Measurements from ENCODE around the gene GTF3C2. TPM values are rescaled to one million over a fixed set of nuclear protein-coding genes. Genes with fewer than 3 reads are reported as not detected.
A peak's percentile ranks its signal among the peaks of the same experiment; 100 is the strongest.

GTF3C2 gene
- total and polyA plus RNA-seq, 2 of the 13 experiments (the other 11 are each of a cell fraction or from before 2014, with no cell fraction given), result 77.5 to 130 TPM

GRCh38 chr2:27370026-27370815, 13.7 kb upstream of the GTF3C2 start, which contains the start of the genes EIF2B4 and SNX17 (continued):
- peak; percentile 98 for TF ChIP-seq ARID4A (CRISPR knock-in tag; IDR thresholded peaks at IDR 0.05; ENCODE audit: borderline replicate concordance)
- no peak for TF ChIP-seq U2AF2 (IDR thresholded peaks at IDR 0.05; ENCODE audit: low read depth, low read length)
- TF ChIP-seq ZNF784 (CRISPR knock-in tag; IDR thresholded peaks at IDR 0.05; ENCODE audit: borderline replicate concordance), result peak; percentile 99
- TF ChIP-seq ZSCAN12 (CRISPR knock-in tag; IDR thresholded peaks at IDR 0.05), result peak; percentile 9; the same call in 1 of the 2 replicates
- TF ChIP-seq ZFX (CRISPR knock-in tag; IDR thresholded peaks at IDR 0.05; ENCODE audit: low read depth), result peak; percentile 99
- TF ChIP-seq PCBP1 (IDR thresholded peaks at IDR 0.05; ENCODE audit: borderline replicate concordance, low read depth, low read length), result peak; percentile 82; the same call in 1 of the 2 replicates
- no peak; the same call in 1 of the 2 replicates for TF ChIP-seq ZNF570 (CRISPR knock-in tag; IDR thresholded peaks at IDR 0.05; ENCODE audit: borderline replicate concordance)
- 0 out of 2 replicates have a peak, but pooled peaks have one; percentile 76 for TF ChIP-seq ZNF33B (CRISPR knock-in tag; IDR thresholded peaks at IDR 0.05)
- TF ChIP-seq ETS1 (CRISPR knock-in tag; IDR thresholded peaks at IDR 0.05), result peak; percentile 75; the same call in 1 of the 2 replicates
- TF ChIP-seq ZBTB3 (CRISPR knock-in tag; IDR thresholded peaks at IDR 0.05; ENCODE audit: borderline replicate concordance, low read depth), result peak; percentile 85; the same call in 1 of the 2 replicates
- TF ChIP-seq ZNF782 (CRISPR knock-in tag; IDR thresholded peaks at IDR 0.05; ENCODE audit: borderline replicate concordance), result peak; percentile 23; the same call in 1 of the 2 replicates
- TF ChIP-seq HHEX (CRISPR knock-in tag; IDR thresholded peaks at IDR 0.05), result peak; percentile 20; the same call in 1 of the 2 replicates
- TF ChIP-seq GMEB1 (CRISPR knock-in tag; IDR thresholded peaks at IDR 0.05; ENCODE audit: borderline replicate concordance), result peak; percentile 100
- peak; percentile 92 for TF ChIP-seq ZNF770 (CRISPR knock-in tag; IDR thresholded peaks at IDR 0.05)
- TF ChIP-seq ZNF292 (CRISPR knock-in tag; IDR thresholded peaks at IDR 0.05; ENCODE audit: borderline replicate concordance, low read depth), result peak; percentile 73
- peak; percentile 93; the same call in 1 of the 2 replicates for TF ChIP-seq NR3C1 (CRISPR knock-in tag; IDR thresholded peaks at IDR 0.05)
- TF ChIP-seq SUZ12 (IDR thresholded peaks at IDR 0.05; ENCODE audit: low read depth, low read length), result peak; percentile 90
- no peak; the same call in 1 of the 2 replicates for TF ChIP-seq NFKBIZ (CRISPR knock-in tag; IDR thresholded peaks at IDR 0.05)
